Measurements from ENCODE around the gene TAL1. TPM values are rescaled to one million over a fixed set of nuclear protein-coding genes. Genes with fewer than 3 reads are reported as not detected.
"Not testable (repeated sequence)": the region's sequence is repeated elsewhere in the genome, so short reads cannot be mapped to it uniquely, and the experiment has no call there.

TAL1 gene
- total and polyA plus RNA-seq, 2 of the 8 experiments (the other 6 are each of a cell fraction or from before 2014, with no cell fraction given): 0.09 to 0.15 TPM

- H3K9ac ChIP-seq (replicated peaks in 1 of 4; ENCODE audit: extremely low read depth in 1 of 4, low read depth in 3 of 4, low read length in 3 of 4); H4K91ac ChIP-seq (replicated peaks; ENCODE audit: insufficient read length, low read length); FAIRE-seq; H3K27ac ChIP-seq (ENCODE audit: low read depth, low read length); DNase-seq (ENCODE audit: low read depth in 1 of 2, low spot score in 2 of 2); H2BK5ac ChIP-seq (ENCODE audit: low read depth, low read length); H2BK15ac ChIP-seq (ENCODE audit: low read length); H3K79me1 ChIP-seq (ENCODE audit: low read depth, low read length); H4K8ac ChIP-seq (ENCODE audit: extremely low read depth, insufficient read depth, low read length); H2BK120ac ChIP-seq (replicated peaks; ENCODE audit: low read depth, low read length); H3K14ac ChIP-seq (ENCODE audit: insufficient read length); H3K56ac ChIP-seq (replicated peaks; ENCODE audit: insufficient read length, low read depth, low read length); H3K4me2 ChIP-seq (ENCODE audit: insufficient read depth in 1 of 2, low read depth in 2 of 2, low read length in 2 of 2); H4K5ac ChIP-seq (ENCODE audit: insufficient read length, low read depth, low read length); H3K23ac ChIP-seq (ENCODE audit: insufficient read length); H4K20me1 ChIP-seq (replicated peaks in 1 of 2; ENCODE audit: control insufficient read depth in 1 of 2, insufficient read depth in 2 of 2, low read length in 2 of 2); H2AFZ ChIP-seq (ENCODE audit: low read length); H3K18ac ChIP-seq (ENCODE audit: extremely low read depth, low read length); H2BK20ac ChIP-seq (ENCODE audit: low read length); H2BK12ac ChIP-seq (ENCODE audit: low read depth, low read length); H3K4me1 ChIP-seq (replicated peaks in 1 of 4; ENCODE audit: control insufficient read depth in 3 of 4, insufficient read depth in 4 of 4, low read length in 3 of 4); H3K4ac ChIP-seq (replicated peaks; ENCODE audit: insufficient read length, low read depth, low read length); H3K23me2 ChIP-seq (ENCODE audit: low read depth, low read length); H3K9me3 ChIP-seq (ENCODE audit: insufficient read depth in 2 of 2, low read depth in 1 of 2, low read length in 1 of 2); H3K4me3 ChIP-seq (ENCODE audit: extremely low read depth in 1 of 4, insufficient read depth in 2 of 4, low read depth in 3 of 4, low read length in 4 of 4); H3K27me3 ChIP-seq (replicated peaks in 1 of 4; ENCODE audit: control insufficient read depth in 3 of 4, extremely low read depth in 1 of 4, insufficient read depth in 3 of 4, low read length in 3 of 4); H2AK5ac ChIP-seq (ENCODE audit: low read depth, low read length): not testable (repeated sequence)
- CTCF ChIA-PET (ENCODE audit: partially characterized antibody): interaction anchor here (5.6 kb wide), 1 partner anchor 13 kb away, joined by 48 read pairs; no protein-coding TSS in a partner anchor
- POLR2A ChIA-PET (ENCODE audit: partially characterized antibody): interaction anchor here (0.6 to 1.2 kb wide), 2 partner anchors 13 to 16 kb away, joined by 3 read pairs; no protein-coding TSS in a partner anchor
- Histone ChIP-seq H3K36me3 (ENCODE audit: control insufficient read depth in 2 of 4, insufficient read depth in 4 of 4, low read length in 3 of 4) (peaks cover 8 to 43% (median 23%) of the 10 kb centered on the region in 4 experiments; a peak in 7 of 8 replicates), H3K79me2 (ENCODE audit: control insufficient read depth in 1 of 2, insufficient read depth in 2 of 2, low read length in 2 of 2) (peaks cover 0 to 13% of the 10 kb centered on the region in 2 experiments; a peak in 2 of 4 replicates)
- WGBS, 2 experiments (ENCODE audit: extremely low coverage in 1 of 2, insufficient coverage in 1 of 2, insufficient read length in 1 of 2, insufficient replicate concordance in 2 of 2, low coverage in 1 of 2, low lambda C conversion rate in 2 of 2, missing lambda C conversion rate in 1 of 2): 96% methylated on average over 6 of the region's 7 CpGs; no CpG with 5 or more reads in 1 of the 2 experiments
These were observed 43.8 kb upstream of the TAL1 start for GRCh38 chr1:47275811-47276210.

- H4K5ac ChIP-seq (ENCODE audit: insufficient read length, low read depth, low read length); H3K23me2 ChIP-seq (ENCODE audit: low read depth, low read length); H2BK120ac ChIP-seq (replicated peaks; ENCODE audit: low read depth, low read length); POLR2A ChIA-PET (ENCODE audit: partially characterized antibody); H3K4ac ChIP-seq (replicated peaks; ENCODE audit: insufficient read length, low read depth, low read length); H3K79me2 ChIP-seq (ENCODE audit: control insufficient read depth in 1 of 2, insufficient read depth in 2 of 2, low read length in 2 of 2); H3K27ac ChIP-seq (ENCODE audit: low read depth, low read length); H3K4me2 ChIP-seq (ENCODE audit: insufficient read depth in 1 of 2, low read depth in 2 of 2, low read length in 2 of 2); H2AK5ac ChIP-seq (ENCODE audit: low read depth, low read length); H3K27me3 ChIP-seq (replicated peaks in 1 of 4; ENCODE audit: control insufficient read depth in 3 of 4, extremely low read depth in 1 of 4, insufficient read depth in 3 of 4, low read length in 3 of 4); H3K79me1 ChIP-seq (ENCODE audit: low read depth, low read length); H3K4me1 ChIP-seq (replicated peaks in 1 of 4; ENCODE audit: control insufficient read depth in 3 of 4, insufficient read depth in 4 of 4, low read length in 3 of 4); DNase-seq (ENCODE audit: low read depth in 1 of 2, low spot score in 2 of 2); H2AFZ ChIP-seq (ENCODE audit: low read length); FAIRE-seq; H4K20me1 ChIP-seq (replicated peaks in 1 of 2; ENCODE audit: control insufficient read depth in 1 of 2, insufficient read depth in 2 of 2, low read length in 2 of 2); H2BK15ac ChIP-seq (ENCODE audit: low read length); H4K8ac ChIP-seq (ENCODE audit: extremely low read depth, insufficient read depth, low read length); H3K14ac ChIP-seq (ENCODE audit: insufficient read length); H3K56ac ChIP-seq (replicated peaks; ENCODE audit: insufficient read length, low read depth, low read length); H3K4me3 ChIP-seq (ENCODE audit: extremely low read depth in 1 of 4, insufficient read depth in 2 of 4, low read depth in 3 of 4, low read length in 4 of 4); H2BK12ac ChIP-seq (ENCODE audit: low read depth, low read length); H3K9me3 ChIP-seq (ENCODE audit: insufficient read depth in 2 of 2, low read depth in 1 of 2, low read length in 1 of 2); H3K23ac ChIP-seq (ENCODE audit: insufficient read length); H2BK5ac ChIP-seq (ENCODE audit: low read depth, low read length); H4K91ac ChIP-seq (replicated peaks; ENCODE audit: insufficient read length, low read length); H3K18ac ChIP-seq (ENCODE audit: extremely low read depth, low read length); H2BK20ac ChIP-seq (ENCODE audit: low read length); H3K9ac ChIP-seq (replicated peaks in 1 of 4; ENCODE audit: extremely low read depth in 1 of 4, low read depth in 3 of 4, low read length in 3 of 4): not testable (repeated sequence)
- CTCF ChIA-PET (ENCODE audit: partially characterized antibody): interaction anchor here (7.3 to 7.8 kb wide), 2 partner anchors 69 to 84 kb away, joined by 153 to 176 read pairs; partner anchors contain the start of gene PDZK1IP1
- H3K36me3 ChIP-seq (ENCODE audit: control insufficient read depth in 2 of 4, insufficient read depth in 4 of 4, low read length in 3 of 4): peaks cover 0 to 39% (median 21%) of the 10 kb centered on the region in 4 experiments; a peak in 6 of 8 replicates
- 96% methylated on average over 8 of the region's 8 CpGs; no CpG with 5 or more reads in 1 of the 2 experiments for WGBS, 2 experiments (ENCODE audit: extremely low coverage in 1 of 2, insufficient coverage in 1 of 2, insufficient read length in 1 of 2, insufficient replicate concordance in 2 of 2, low coverage in 1 of 2, low lambda C conversion rate in 2 of 2, missing lambda C conversion rate in 1 of 2)
These were observed 33.5 kb upstream of the TAL1 start for GRCh38 chr1:47265529-47265928.

Data from H1 (cell line).